SK-N-MC (cell line): ENCODE measurements around the gene RASIP1.

Experiments used
- DNase-seq: peaks from one replicate; pipeline ENCODE4 v3.0.0-alpha.2; 2011; ENCODE audit warnings: low read depth, low spot score
- H3K27ac ChIP-seq: fragments of 200-600 bp; sonication (generic); 2 replicates; pipeline ENCODE4 v1.5.1; 2016; ENCODE audit warnings: mixed run types
- H3K36me3 ChIP-seq: fragments of 200-600 bp; sonication (generic); 2 replicates; pipeline ENCODE4 v1.6.1; 2017; ENCODE audit warnings: antibody characterized with exemption, low read length, mixed read lengths; ENCODE audit not compliant: insufficient read depth
- H3K4me3 ChIP-seq: fragments of 200-600 bp; sonication (generic); 2 replicates; pipeline ENCODE4 v1.5.1; 2016
- H3K9ac ChIP-seq: fragments of 200-600 bp; sonication (generic); 2 replicates; pipeline ENCODE4 v1.8.0; 2017; ENCODE audit warnings: mixed run types, mixed read lengths; ENCODE audit not compliant: insufficient read length
- H3K9me3 ChIP-seq: fragments of 200-600 bp; sonication (generic); 2 replicates; pipeline ENCODE4 v1.6.1; 2017; ENCODE audit warnings: low read depth, mild to moderate bottlenecking, antibody characterized with exemption, low read length, moderate library complexity, mixed read lengths
- EZH2 ChIP-seq: fragments of 200-600 bp; sonication (generic); IDR thresholded peaks from one replicate; pipeline ENCODE4 v1.6.1; 2017; ENCODE audit warnings: antibody characterized with exemption
- FOXP2 ChIP-seq: optimal IDR thresholded peaks from 2 replicates; pipeline ENCODE3; 2011; ENCODE audit warnings: mild to moderate bottlenecking, moderate library complexity; ENCODE audit not compliant: insufficient read depth; ENCODE audit errors: extremely low read length, control extremely low read depth
- POLR2AphosphoS5 ChIP-seq: IDR thresholded peaks from 2 replicates; pipeline ENCODE4 v1.6.1; 2012; ENCODE audit warnings: mild to moderate bottlenecking, low read depth, low read length, borderline replicate concordance

Gene RASIP1

DNA sequence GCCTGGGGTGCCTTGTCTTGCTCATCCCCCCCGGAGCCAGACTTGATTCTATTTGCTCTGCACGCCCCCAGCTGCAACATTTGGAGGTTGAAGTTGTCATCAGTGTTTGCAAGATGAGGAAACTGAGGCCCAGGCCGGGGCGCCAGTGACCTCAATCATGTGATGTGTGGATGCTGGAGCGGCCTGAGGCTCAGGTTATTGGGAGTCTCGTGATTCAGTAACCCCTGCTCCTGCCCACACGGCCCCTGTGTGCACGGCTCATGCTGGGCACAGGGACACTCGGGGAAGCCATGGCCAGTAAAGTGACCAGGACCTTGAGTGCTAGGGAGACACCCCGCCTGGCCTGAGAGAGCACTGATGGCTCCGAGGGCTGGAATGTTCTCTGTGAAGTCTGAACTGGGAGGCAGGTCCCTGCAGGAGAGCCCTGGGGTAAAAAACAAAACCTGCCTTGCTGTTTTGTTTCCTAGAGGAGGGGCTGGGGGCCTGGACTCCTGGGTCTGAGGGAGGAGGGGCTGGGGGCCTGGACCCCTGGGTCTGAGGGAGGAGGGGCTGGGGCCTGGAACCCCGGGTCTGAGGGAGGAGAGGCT lies 16.8 kb upstream of the RASIP1 start:
- H3K27ac ChIP-seq, result no peak overlapping the region
- H3K9me3 ChIP-seq, result no peaks in the 10 kb centered on the region
- no peak overlapping the region for H3K9ac ChIP-seq
- no peaks in the 10 kb centered on the region for H3K36me3 ChIP-seq
- no peak for TF ChIP-seq POLR2AphosphoS5
- TF ChIP-seq FOXP2, result no peak
- no peak for TF ChIP-seq EZH2
- H3K4me3 ChIP-seq, result no peak overlapping the region
- DNase-seq, result no peak

DNA sequence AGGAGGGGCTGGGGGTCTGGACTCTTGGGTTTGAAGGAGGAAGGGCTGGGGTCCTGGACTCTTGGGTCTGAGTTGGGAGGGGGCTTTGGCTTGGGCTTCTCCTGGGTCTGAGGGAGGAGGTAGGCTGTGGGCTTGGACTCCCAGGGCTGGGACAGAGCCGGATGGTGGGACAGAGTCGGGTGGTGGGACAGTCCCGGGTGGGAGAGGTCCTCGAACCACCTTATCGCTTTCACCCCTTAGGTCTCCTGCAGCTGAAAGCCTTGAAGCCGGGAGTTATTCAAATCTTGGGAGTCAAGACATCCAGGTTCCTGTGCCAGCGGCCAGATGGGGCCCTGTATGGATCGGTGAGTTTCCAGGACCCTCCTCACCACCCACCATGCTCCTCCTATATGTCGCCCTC lies 16.3 kb upstream of the RASIP1 start:
- no peak overlapping the region for H3K4me3 ChIP-seq
- no peak overlapping the region for H3K27ac ChIP-seq
- H3K9me3 ChIP-seq, result no peaks in the 10 kb centered on the region
- DNase-seq, result no peak
- no peaks in the 10 kb centered on the region for H3K36me3 ChIP-seq
- no peak overlapping the region for H3K9ac ChIP-seq
- no peak for TF ChIP-seq EZH2
- TF ChIP-seq POLR2AphosphoS5, result no peak
- TF ChIP-seq FOXP2, result no peak

DNA sequence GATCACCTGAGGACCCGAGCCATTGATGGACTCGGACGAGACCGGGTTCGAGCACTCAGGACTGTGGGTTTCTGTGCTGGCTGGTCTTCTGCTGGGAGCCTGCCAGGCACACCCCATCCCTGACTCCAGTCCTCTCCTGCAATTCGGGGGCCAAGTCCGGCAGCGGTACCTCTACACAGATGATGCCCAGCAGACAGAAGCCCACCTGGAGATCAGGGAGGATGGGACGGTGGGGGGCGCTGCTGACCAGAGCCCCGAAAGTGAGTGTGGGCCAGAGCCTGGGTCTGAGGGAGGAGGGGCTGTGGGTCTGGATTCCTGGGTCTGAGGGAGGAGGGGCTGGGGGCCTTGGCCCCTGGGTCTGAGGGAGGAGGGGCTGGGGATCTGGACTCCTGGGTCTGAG lies 15.8 kb upstream of the RASIP1 start:
- no peaks in the 10 kb centered on the region for H3K9me3 ChIP-seq
- no peaks in the 10 kb centered on the region for H3K36me3 ChIP-seq
- no peak for TF ChIP-seq FOXP2
- no peak for TF ChIP-seq POLR2AphosphoS5
- TF ChIP-seq EZH2, result no peak
- no peak for DNase-seq
- H3K27ac ChIP-seq, result no peak overlapping the region
- no peak overlapping the region for H3K4me3 ChIP-seq
- no peak overlapping the region for H3K9ac ChIP-seq

DNA sequence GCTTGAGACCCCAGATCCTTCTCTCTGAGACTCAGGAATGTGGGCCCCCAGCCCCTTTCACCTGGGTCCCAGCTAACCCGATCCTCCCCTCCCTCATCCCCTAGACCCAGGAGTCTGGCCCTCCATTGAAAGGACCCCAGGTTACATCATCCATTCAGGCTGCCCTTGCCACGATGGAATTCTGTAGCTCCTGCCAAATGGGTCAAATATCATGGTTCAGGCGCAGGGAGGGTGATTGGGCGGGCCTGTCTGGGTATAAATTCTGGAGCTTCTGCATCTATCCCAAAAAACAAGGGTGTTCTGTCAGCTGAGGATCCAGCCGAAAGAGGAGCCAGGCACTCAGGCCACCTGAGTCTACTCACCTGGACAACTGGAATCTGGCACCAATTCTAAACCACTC lies 15.4 kb upstream of the RASIP1 start:
- no peak overlapping the region for H3K9ac ChIP-seq
- DNase-seq, result no peak
- TF ChIP-seq FOXP2 (no peak), POLR2AphosphoS5 (no peak), EZH2 (no peak)
- no peak overlapping the region for H3K27ac ChIP-seq
- no peaks in the 10 kb centered on the region for H3K9me3 ChIP-seq
- H3K4me3 ChIP-seq, result no peak overlapping the region
- H3K36me3 ChIP-seq, result no peaks in the 10 kb centered on the region

DNA sequence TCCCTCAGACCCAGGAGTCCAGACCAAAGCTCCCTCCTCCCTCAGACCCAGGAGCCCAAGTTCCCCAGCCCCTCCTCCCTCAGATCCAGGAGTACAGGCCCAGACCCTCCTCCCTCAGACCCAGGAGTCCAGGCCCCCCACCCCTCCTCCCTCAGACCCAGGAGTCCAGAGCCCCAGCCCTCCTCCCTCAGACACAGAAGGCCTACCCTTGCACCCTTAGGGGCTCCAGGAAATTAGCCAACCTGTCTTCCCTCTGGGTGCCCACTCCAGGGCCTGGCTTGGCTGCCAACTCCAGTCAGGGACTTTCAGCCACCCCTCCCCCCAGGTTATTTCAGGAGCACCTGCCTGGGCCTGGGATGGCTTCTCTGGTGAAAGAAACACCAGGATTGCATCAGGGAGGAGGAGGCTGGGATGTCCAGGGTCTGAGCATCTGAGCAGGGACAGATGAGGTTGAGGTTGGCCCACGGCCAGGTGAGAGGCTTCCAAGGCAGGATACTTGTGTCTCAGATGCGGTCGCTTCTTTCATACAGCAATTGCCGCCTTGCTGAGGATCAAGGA lies 14.8 kb upstream of the RASIP1 start, which contains the start of gene FGF21:
TSS of gene FGF21 (plus strand) at position 441 of the 558 bp plus-strand sequence. CDS start 713 bp downstream, outside the sequence.
- H3K27ac ChIP-seq, result no peak within 1 kb of the TSS
- H3K9me3 ChIP-seq, result no peaks in the 10 kb centered on the region
- TF ChIP-seq EZH2 (no peak), FOXP2 (no peak), POLR2AphosphoS5 (no peak)
- no peak within 1 kb of the TSS for H3K9ac ChIP-seq
- H3K36me3 ChIP-seq, result no peaks in the 10 kb centered on the region
- H3K4me3 ChIP-seq, result no peak within 1 kb of the TSS
- no peak for DNase-seq

DNA sequence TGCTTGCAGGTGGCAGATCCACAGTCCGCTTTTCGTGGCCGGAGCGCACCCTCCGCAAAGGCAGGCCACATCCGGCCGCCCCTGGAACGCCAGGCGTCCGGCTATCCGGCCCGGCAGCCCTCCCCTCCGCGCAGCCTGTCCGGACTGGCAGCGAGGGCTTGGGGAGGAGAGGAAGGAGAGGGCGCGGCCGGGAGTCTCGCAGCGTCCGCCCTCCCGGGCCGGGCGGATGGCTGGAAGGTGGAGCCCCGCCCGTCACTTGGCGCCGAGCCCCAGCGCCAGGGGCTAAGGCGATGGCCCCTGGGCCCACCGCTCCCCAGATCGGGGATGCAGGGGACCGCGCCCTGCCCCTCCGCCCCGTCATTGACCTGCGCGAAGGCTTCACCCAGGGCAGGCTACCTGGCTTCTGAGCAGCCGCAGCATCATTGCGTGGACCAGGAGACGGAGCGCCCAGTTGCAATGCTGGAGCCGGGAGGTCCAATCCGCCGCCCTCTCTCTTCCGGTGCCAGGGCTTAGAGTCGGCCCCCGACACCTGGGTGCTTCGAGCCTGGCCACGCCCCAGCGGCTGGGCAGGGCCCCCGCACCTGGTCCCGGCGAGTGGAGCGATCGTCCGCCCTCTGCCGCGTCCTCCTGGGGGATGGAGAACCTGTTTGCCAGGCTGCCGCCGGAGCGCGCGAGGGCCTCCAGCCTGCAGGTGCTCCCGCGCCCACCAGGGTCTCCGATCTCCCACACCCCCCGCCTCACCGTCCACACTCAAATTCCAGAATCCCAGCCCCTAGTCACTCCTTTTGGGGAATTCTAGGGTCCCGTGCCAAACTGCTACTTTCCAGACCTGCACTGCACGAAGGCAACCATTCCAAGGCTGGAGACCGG lies 12.3 kb upstream of the RASIP1 start, which contains the start of gene FUT1:
TSS of gene FUT1 (minus strand) at position 146 of the 870 bp plus-strand sequence. CDS start 1,360 bp downstream, outside the sequence.
- H3K27ac ChIP-seq, result no peak within 1 kb of the TSS
- no peak within 1 kb of the TSS for H3K4me3 ChIP-seq
- no peak for DNase-seq

DNA sequence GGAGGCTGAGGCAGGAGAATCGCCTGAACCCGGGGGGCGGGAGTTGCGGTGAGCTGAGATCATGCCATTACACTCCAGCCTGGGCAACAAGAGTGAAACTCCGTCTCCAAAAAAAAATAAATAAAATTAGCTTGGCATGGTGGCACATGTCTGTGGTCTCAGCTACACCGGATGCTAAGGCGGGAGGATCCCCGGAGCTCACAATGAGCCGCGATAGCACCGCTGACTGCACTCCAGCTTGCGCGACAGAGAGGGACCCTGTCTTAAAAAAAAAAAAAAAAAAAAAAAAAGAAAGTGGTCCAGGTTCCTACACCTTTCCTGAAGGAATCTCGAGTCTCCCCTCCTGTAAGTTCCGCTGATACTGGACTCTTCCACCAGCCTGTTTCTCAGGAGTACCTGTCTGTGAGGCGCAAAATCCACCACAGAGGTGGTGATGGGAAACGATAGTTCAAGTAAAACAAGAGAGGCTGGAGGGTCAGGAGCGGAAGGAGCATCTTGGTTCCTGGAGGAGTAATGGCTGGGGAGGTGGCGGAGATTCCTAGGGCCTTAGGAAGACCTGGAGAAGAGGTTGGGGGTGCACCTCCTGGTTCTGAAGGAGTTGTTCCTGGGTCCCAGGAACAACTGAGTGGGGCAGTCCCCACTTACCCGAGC lies 11.6 kb upstream of the RASIP1 start:
- no peak overlapping the region for H3K9ac ChIP-seq
- H3K36me3 ChIP-seq, result no peaks in the 10 kb centered on the region
- no peak overlapping the region for H3K4me3 ChIP-seq
- no peak overlapping the region for H3K27ac ChIP-seq
- no peak for DNase-seq
- no peak for TF ChIP-seq EZH2
- TF ChIP-seq POLR2AphosphoS5, result no peak
- no peak for TF ChIP-seq FOXP2
- H3K9me3 ChIP-seq, result no peaks in the 10 kb centered on the region

More for the DNA sequence above, 12.3 kb upstream of the RASIP1 start, which contains the start of gene FUT1:
- Histone ChIP-seq H3K9ac (no peak within 1 kb of the TSS), H3K36me3 (no peaks in the 10 kb centered on the region), H3K9me3 (no peaks in the 10 kb centered on the region)
- TF ChIP-seq POLR2AphosphoS5 (no peak), EZH2 (no peak), FOXP2 (no peak)
